GM21619 (cell line): ENCODE measurements around the gene EDEM3.

Experiments used
- ATAC-seq: cut with Tn5 transposase; IDR thresholded peaks from one replicate; pipeline ENCODE4 v1.9.1; 2021; ENCODE audit not compliant: unreplicated experiment

EDEM3 gene

DNA sequence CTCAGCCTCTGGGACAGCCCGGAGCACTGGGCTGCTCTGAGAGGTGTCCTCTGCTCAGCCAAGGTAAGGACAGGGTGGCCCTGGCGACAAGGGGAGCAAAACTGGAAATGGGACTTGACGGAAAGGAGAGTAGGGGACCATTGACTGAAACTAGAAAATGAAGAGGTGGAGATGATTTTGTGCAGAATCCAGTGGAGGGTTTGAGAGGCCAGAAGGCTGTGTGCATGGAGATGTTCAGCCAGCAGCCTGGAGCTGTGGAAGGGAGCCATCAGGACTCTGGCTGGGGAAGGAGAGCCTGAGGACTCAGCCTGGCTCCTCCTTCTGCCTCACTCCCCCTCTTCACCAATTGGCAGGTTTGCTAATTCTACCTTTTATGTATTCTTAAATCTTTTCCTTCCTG lies 114.2 kb downstream of the EDEM3 start:
- no peak for ATAC-seq
